GM21526 (cell line): ENCODE data around the gene PDE6H.

Source experiments
- ATAC-seq: cut with Tn5 transposase; IDR thresholded peaks from one replicate; pipeline ENCODE4 v1.9.1; 2021; ENCODE audit warnings: moderate library complexity; ENCODE audit not compliant: unreplicated experiment, low FRiP score

PDE6H gene

GRCh38 chr12:14965221-14965620 is 7.6 kb upstream of the PDE6H start:
- no peak for ATAC-seq

GRCh38 chr12:14968478-14968877 is 4.4 kb upstream of the PDE6H start:
- ATAC-seq = no peak

- no peak for ATAC-seq
These were observed 2.4 kb upstream of the PDE6H start for GRCh38 chr12:14970473-14970872.

- no peak for ATAC-seq
These were observed 1.8 kb downstream of the PDE6H start for GRCh38 chr12:14974633-14975032.

GRCh38 chr12:14975457-14975856 is 2.6 kb downstream of the PDE6H start:
- ATAC-seq = no peak

- ATAC-seq = no peak
These were observed 3.8 kb downstream of the PDE6H start for GRCh38 chr12:14976658-14977057.

- ATAC-seq = no peak
These were observed 6.6 kb downstream of the PDE6H start for GRCh38 chr12:14979468-14979867.

GRCh38 chr12:14981049-14981448 is 8.2 kb downstream of the PDE6H start:
- ATAC-seq = no peak

- no peak for ATAC-seq
These were observed 9.7 kb downstream of the PDE6H start for GRCh38 chr12:14982562-14982961.

- ATAC-seq = no peak
These were observed 10.1 kb downstream of the PDE6H start for GRCh38 chr12:14982991-14983390.

GRCh38 chr12:14984036-14984435 is 11.2 kb downstream of the PDE6H start:
- ATAC-seq = no peak

- ATAC-seq = no peak
These were observed 12.0 kb downstream of the PDE6H start for GRCh38 chr12:14984766-14985285.

GRCh38 chr12:14986449-14986848 is 13.6 kb downstream of the PDE6H start:
- no peak for ATAC-seq

GRCh38 chr12:14988035-14988434 is 15.2 kb downstream of the PDE6H start:
- ATAC-seq = no peak

- peak; percentile 43 for ATAC-seq
These were observed 16.9 kb downstream of the PDE6H start for GRCh38 chr12:14989790-14990189.

GRCh38 chr12:14991069-14991468 is 18.2 kb downstream of the PDE6H start:
- no peak for ATAC-seq

- ATAC-seq = no peak
These were observed 19.8 kb downstream of the PDE6H start for GRCh38 chr12:14992673-14993072.

GRCh38 chr12:14993117-14993516 is 20.3 kb downstream of the PDE6H start:
- peak; percentile 7 for ATAC-seq

GRCh38 chr12:14993537-14994266 is 20.9 kb downstream of the PDE6H start:
- peak; percentile 44 for ATAC-seq

- ATAC-seq = no peak
These were observed 21.8 kb downstream of the PDE6H start for GRCh38 chr12:14994610-14995009.

- ATAC-seq = peak; percentile 53
These were observed 23.0 kb downstream of the PDE6H start for GRCh38 chr12:14995583-14996425.

GRCh38 chr12:14997998-14998397 is 25.2 kb downstream of the PDE6H start:
- no peak for ATAC-seq
